GM12865 (cell line): ENCODE data around the gene DUSP7.
"Not testable (repeated sequence)": the region's sequence is repeated elsewhere in the genome, so short reads cannot be mapped to it uniquely, and the experiment has no call there.

Experiments
- DNase-seq: peaks from one replicate; pipeline ENCODE4 v3.0.0; 2010; ENCODE audit warnings: low read depth
- H3K4me3 ChIP-seq: 2 replicates; pipeline ENCODE4 v1.5.1; 2011; ENCODE audit warnings: mild to moderate bottlenecking, low read depth, low read length, control low read depth
- TF ChIP-seq, protein P1 (sequence below): IDR thresholded peaks from 2 replicates; pipeline ENCODE4 v1.5.1; 2011; ENCODE audit warnings: low read length, control low read depth, low read depth, inconsistent platforms; ENCODE audit not compliant: insufficient read depth; ENCODE audit errors: missing control alignments

Gene DUSP7

DNA sequence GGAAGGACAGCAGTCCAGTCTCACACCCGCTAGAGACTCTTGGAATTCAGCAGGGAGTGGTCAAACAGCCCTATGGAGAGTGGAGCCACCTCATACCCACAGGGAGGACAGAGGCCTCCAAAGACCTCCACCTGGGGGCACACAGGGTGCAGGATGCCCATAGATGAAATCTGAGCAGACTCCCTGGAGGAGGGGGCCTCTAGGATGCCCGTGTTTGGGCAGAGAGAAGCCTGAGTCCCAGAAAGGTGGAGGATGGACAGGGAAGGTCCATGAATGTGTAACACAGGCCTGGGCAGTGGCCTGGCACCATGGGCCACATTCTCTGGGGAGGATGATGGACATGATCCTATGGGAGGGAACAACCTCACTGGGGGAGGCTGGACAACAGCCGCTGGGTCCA is 21.7 kb downstream of the DUSP7 start:
- TF ChIP-seq, protein P1, sequence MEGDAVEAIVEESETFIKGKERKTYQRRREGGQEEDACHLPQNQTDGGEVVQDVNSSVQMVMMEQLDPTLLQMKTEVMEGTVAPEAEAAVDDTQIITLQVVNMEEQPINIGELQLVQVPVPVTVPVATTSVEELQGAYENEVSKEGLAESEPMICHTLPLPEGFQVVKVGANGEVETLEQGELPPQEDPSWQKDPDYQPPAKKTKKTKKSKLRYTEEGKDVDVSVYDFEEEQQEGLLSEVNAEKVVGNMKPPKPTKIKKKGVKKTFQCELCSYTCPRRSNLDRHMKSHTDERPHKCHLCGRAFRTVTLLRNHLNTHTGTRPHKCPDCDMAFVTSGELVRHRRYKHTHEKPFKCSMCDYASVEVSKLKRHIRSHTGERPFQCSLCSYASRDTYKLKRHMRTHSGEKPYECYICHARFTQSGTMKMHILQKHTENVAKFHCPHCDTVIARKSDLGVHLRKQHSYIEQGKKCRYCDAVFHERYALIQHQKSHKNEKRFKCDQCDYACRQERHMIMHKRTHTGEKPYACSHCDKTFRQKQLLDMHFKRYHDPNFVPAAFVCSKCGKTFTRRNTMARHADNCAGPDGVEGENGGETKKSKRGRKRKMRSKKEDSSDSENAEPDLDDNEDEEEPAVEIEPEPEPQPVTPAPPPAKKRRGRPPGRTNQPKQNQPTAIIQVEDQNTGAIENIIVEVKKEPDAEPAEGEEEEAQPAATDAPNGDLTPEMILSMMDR, result no peak
- H3K4me3 ChIP-seq, result no peak overlapping the region
- no peak for DNase-seq

DNA sequence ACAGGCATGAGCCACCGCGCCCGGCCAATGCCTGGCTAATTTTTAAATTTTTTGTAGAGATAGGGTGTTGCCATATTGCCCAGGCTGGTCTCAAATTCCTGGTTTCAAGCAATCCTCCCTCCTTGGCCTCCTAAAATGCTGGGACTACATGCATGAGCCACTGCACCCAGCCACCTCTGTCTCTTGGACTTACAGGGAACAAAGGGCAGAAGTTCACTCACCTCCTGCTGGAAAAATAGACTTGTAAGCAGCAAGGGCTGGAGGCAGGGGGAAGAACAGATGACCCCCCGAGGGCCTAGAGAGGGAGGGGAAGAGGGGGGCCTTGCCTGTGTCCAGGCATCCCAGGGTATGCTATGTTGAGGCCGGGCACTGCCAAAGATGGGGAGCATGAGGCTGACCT is 22.2 kb downstream of the DUSP7 start:
- TF ChIP-seq, protein P1, result no peak
- H3K4me3 ChIP-seq, result no peak overlapping the region
- no peak for DNase-seq

DNA sequence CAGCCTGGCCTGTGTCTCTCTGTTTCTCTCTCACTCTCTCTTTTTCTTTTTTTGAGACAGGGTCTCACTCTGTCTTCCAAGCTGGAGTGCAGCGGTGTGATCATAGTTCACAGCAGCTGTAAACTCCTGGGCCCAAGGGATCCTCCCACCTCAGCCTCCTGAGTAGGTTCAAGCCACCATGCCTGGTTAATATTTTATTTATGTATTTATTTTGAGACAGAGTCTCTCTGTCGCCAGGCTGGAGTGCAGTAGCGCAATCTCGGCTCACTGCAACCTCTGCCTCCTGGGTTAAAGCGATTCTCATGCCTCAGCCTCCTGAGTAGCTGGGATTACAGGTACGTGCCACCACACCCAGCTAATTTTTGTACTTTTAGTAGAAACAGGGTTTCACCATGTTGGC is 22.6 kb downstream of the DUSP7 start:
- not testable (repeated sequence) for DNase-seq, H3K4me3 ChIP-seq

DNA sequence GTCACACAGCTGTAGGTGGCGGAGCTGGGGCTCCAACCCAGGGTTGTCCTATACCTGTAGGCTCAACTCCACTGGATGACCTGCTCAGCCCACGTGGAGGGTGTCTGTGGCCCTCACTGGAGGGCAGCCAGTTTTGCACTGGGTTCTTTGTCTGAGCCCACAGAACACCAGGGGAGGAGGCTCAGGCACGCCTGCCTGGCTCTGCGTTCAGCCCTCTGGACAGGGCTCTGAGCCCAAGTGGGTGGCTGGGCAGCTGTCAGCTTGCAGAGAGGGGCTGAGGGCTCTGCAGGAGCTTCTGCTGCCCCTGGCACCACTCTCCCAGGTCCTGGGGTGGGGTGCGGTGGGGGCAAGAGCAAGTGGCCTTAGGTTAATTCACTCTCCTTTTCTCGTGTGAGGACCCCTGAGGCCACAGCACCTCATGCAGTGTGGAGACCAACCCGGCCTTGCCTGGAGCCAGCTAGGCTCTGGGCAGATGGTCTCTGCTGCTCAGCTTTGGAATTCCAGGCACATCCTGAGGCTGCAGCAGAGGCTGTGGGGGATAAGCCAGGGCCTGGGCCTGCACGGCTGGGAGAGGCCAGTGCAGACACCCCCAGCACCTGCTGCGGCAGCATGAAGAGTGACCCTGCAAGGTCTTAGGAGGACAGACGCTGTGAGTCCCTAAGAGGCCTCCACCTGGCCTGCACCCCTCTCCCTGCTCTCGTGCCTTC is 23.5 kb downstream of the DUSP7 start:
- TF ChIP-seq, protein P1, result no peak
- H3K4me3 ChIP-seq, result no peak overlapping the region
- DNase-seq, result no peak

DNA sequence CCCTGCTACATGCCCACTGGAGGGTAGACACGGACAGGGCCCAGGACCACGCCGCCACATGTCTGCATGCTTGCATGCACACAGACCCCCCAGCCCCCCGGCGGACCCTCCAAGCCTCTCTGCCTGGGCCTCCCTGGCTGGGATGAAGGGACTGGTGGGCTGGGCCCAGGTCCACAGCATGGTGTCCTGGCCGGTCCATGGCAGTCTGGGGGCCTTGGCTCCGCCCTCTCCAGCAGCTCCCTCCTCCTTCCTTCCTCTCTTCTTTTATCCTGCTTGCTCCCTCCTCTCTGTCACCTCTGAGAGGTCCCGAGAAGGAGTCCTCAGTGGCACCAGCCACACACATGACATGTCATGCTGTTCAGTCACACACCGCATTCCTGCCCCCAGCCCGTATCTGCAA is 24.5 kb downstream of the DUSP7 start:
- TF ChIP-seq, protein P1, result no peak
- no peak overlapping the region for H3K4me3 ChIP-seq
- no peak for DNase-seq

DNA sequence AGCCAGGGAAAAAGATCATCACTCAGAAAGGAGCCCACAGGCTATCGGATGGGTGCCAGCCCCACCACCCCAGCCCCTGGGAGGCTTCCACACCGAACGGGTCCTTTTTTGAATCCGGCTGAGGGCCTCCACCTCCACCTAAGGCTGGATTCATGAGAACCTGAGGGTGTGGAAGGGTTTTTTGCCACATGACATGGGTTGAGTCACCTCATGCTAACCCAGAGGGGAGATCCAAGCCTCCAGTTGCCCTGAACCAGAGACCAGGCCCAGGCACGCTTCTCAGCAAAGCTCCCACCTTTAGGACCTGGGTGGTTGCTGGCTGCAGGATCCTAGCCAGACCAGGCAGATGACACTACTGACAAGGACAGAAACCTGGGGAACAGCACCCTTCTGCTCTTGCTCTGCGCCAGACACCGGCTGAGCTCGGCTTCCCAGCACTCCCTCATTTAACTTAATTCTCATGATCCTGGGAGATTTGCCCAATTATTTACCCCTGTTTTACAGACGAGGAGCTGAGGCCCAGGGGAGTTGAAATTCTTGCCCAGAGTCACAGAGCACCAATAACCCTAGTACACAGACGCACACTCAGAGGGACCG is 25.6 kb downstream of the DUSP7 start:
- H3K4me3 ChIP-seq, result no peak overlapping the region
- TF ChIP-seq, protein P1, result no peak
- no peak for DNase-seq

DNA sequence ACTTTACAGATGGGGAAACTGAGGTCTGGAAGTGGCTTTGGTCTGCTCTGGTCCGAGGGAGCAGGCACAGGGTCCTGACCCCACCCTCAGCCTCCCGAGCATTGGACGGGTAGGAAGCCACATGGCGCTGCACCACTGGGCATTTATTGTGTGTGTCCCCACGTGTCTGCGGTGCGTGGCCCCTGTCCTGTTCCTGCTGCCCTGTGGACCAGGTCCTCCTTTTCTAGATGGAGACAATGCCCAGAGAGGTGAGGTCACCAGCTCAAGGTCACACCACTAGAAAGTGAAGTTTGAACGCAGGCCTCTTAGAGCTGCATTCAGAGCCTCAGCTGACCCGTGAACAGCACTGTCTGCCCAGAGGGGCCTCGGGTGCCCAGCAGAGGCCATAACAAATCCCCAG is 26.8 kb downstream of the DUSP7 start:
- no peak for DNase-seq
- TF ChIP-seq, protein P1, result no peak

More for the DNA sequence above, 26.8 kb downstream of the DUSP7 start:
- no peak overlapping the region for H3K4me3 ChIP-seq
